WTC11 (cell line): Measurements from ENCODE around the gene BICC1. TPM values are rescaled to one million over a fixed set of nuclear protein-coding genes. Genes with fewer than 3 reads are reported as not detected.

Experiments
- ATAC-seq: fragments of 200-7000 bp; cut with Tn5 transposase; 2 replicates; pipeline ENCODE4 v1.10.0; 2021; ENCODE audit warnings: mild to moderate bottlenecking, moderate library complexity
- CTCF ChIA-PET: fragments of 300-600 bp; sonication (Branson Sonifier 250); formaldehyde crosslinking; loops from one replicate; lab custom pipeline; 2021; ENCODE audit warnings: antibody characterized with exemption; lab: Charles Lee
- POLR2A ChIA-PET: fragments of 350-600 bp; sonication (Branson Sonifier 250); formaldehyde crosslinking; loops from one replicate; lab custom pipeline; 2021; ENCODE audit warnings: antibody characterized with exemption; lab: Charles Lee
- DNase-seq: peaks from one replicate; pipeline ENCODE4 v3.0.0; 2021; ENCODE audit warnings: low spot score
- H3K27ac Mint-ChIP-seq: 2 replicates; pipeline ENCODE4 v1.8.0; 2021; ENCODE audit warnings: mixed read lengths
- H3K27me3 Mint-ChIP-seq: 2 replicates; pipeline ENCODE4 v1.8.0; 2021; ENCODE audit warnings: low read depth, mild to moderate bottlenecking, moderate library complexity, mixed read lengths
- H3K36me3 Mint-ChIP-seq: 2 replicates; pipeline ENCODE4 v1.8.0; 2021; ENCODE audit warnings: mixed read lengths
- H3K4me1 Mint-ChIP-seq: 2 replicates; pipeline ENCODE4 v1.8.0; 2022; ENCODE audit warnings: mixed read lengths
- H3K4me3 Mint-ChIP-seq: 2 replicates; pipeline ENCODE4 v1.8.0; 2021; ENCODE audit warnings: mild to moderate bottlenecking, moderate library complexity, mixed read lengths
- H3K9me3 Mint-ChIP-seq: 2 replicates; pipeline ENCODE4 v1.8.0; 2021; ENCODE audit warnings: mixed read lengths
- ATF2 ChIP-seq: sonication (generic); formaldehyde crosslinking; IDR thresholded peaks from 2 replicates; pipeline ENCODE4 v1.8.1; 2022; ENCODE audit warnings: low read depth, missing genetic modification reagents, borderline replicate concordance
- ATF3 ChIP-seq: sonication (generic); formaldehyde crosslinking; conservative IDR thresholded peaks from 2 replicates; pipeline ENCODE4 v1.8.1; 2022; ENCODE audit warnings: mild to moderate bottlenecking, missing genetic modification reagents
- CREB1 ChIP-seq: sonication (generic); formaldehyde crosslinking; IDR thresholded peaks from 2 replicates; pipeline ENCODE4 v1.8.0; 2023; ENCODE audit warnings: mild to moderate bottlenecking, missing genetic modification reagents
- E2F1 ChIP-seq: sonication (generic); formaldehyde crosslinking; IDR thresholded peaks from 2 replicates; pipeline ENCODE4 v1.8.0; 2022; ENCODE audit warnings: mild to moderate bottlenecking, missing genetic modification reagents
- E2F5 ChIP-seq: sonication (generic); formaldehyde crosslinking; IDR thresholded peaks from 2 replicates; pipeline ENCODE4 v1.8.1; 2022; ENCODE audit warnings: mild to moderate bottlenecking, moderate library complexity, missing genetic modification reagents
- ELF4 ChIP-seq: sonication (generic); formaldehyde crosslinking; IDR thresholded peaks from 2 replicates; pipeline ENCODE4 v1.8.1; 2022; ENCODE audit warnings: low read depth, mild to moderate bottlenecking, moderate library complexity, missing genetic modification reagents
- ETV6 ChIP-seq: sonication (generic); formaldehyde crosslinking; IDR thresholded peaks from 2 replicates; pipeline ENCODE4 v1.8.1; 2022; ENCODE audit warnings: mild to moderate bottlenecking, missing genetic modification reagents
- FOXJ3 ChIP-seq: sonication (generic); formaldehyde crosslinking; IDR thresholded peaks from 2 replicates; pipeline ENCODE4 v1.9.0; 2021; ENCODE audit warnings: missing genetic modification reagents, mild to moderate bottlenecking, borderline replicate concordance
- FOXK1 ChIP-seq: sonication (generic); formaldehyde crosslinking; IDR thresholded peaks from 2 replicates; pipeline ENCODE4 v1.8.0; 2022; ENCODE audit warnings: mild to moderate bottlenecking, moderate library complexity, missing genetic modification reagents
- HMGA2 ChIP-seq: fragments of 250-450 bp; sonication (Bioruptor Pico); IDR thresholded peaks from 2 replicates; pipeline ENCODE4 v1.4.0; 2021; ENCODE audit warnings: mild to moderate bottlenecking, moderate library complexity
- MAX ChIP-seq: sonication (generic); formaldehyde crosslinking; IDR thresholded peaks from 2 replicates; pipeline ENCODE4 v1.8.0; 2022; ENCODE audit warnings: mild to moderate bottlenecking, missing genetic modification reagents
- NFE2L1 ChIP-seq: sonication (generic); formaldehyde crosslinking; IDR thresholded peaks from 2 replicates; pipeline ENCODE4 v1.8.1; 2023; ENCODE audit warnings: missing genetic modification reagents
- OVOL2 ChIP-seq: fragments of 250-450 bp; sonication (Bioruptor Pico); IDR thresholded peaks from 2 replicates; pipeline ENCODE4 v1.9.0; 2021; ENCODE audit warnings: mild to moderate bottlenecking, borderline replicate concordance
- PRRX2 ChIP-seq: fragments of 250-450 bp; sonication (Bioruptor Pico); IDR thresholded peaks from 2 replicates; pipeline ENCODE4 v1.8.0; 2021; ENCODE audit warnings: mild to moderate bottlenecking
- RORB ChIP-seq: fragments of 250-450 bp; sonication (Bioruptor Pico); IDR thresholded peaks from 2 replicates; pipeline ENCODE4 v1.9.0; 2021; ENCODE audit warnings: mild to moderate bottlenecking
- SMAD3 ChIP-seq: sonication (generic); formaldehyde crosslinking; IDR thresholded peaks from 2 replicates; pipeline ENCODE4 v1.8.0; 2022; ENCODE audit warnings: missing genetic modification reagents, mild to moderate bottlenecking, borderline replicate concordance
- TCF7 ChIP-seq: sonication (generic); formaldehyde crosslinking; IDR thresholded peaks from 2 replicates; pipeline ENCODE4 v1.8.0; 2022; ENCODE audit warnings: mild to moderate bottlenecking, low read depth, missing genetic modification reagents, moderate library complexity
- ZBTB21 ChIP-seq: sonication (generic); formaldehyde crosslinking; IDR thresholded peaks from 2 replicates; pipeline ENCODE4 v1.8.1; 2023; ENCODE audit warnings: mild to moderate bottlenecking, missing genetic modification reagents, borderline replicate concordance
- ZNF263 ChIP-seq: sonication (generic); formaldehyde crosslinking; IDR thresholded peaks from 2 replicates; pipeline ENCODE4 v1.8.1; 2022; ENCODE audit warnings: low read depth, mild to moderate bottlenecking, moderate library complexity, missing genetic modification reagents
- ZNF317 ChIP-seq: sonication (generic); formaldehyde crosslinking; IDR thresholded peaks from 2 replicates; pipeline ENCODE4 v1.8.1; 2023; ENCODE audit warnings: low read depth, mild to moderate bottlenecking, moderate library complexity, missing genetic modification reagents, borderline replicate concordance
- ZNF396 ChIP-seq: fragments of 250-450 bp; sonication (Bioruptor Pico); IDR thresholded peaks from 2 replicates; pipeline ENCODE4 v1.8.0; 2021; ENCODE audit warnings: mild to moderate bottlenecking, moderate library complexity, borderline replicate concordance
- total RNA-seq: library from RNA; stranded (reverse); gene quantifications from 3 replicates; pipeline ENCODE4 v1.2.3, GENCODE V29; 2021

BICC1 gene
- total RNA-seq, 1 experiment from 2014 or later, result 0.61 TPM

- no peak for TF ChIP-seq MAX
- TF ChIP-seq E2F5 (CRISPR knock-in tag), result no peak
- ChIA-PET POLR2A (no interaction called here), CTCF (no interaction called here)
- H3K4me1 Mint-ChIP-seq, result peaks cover 11% of the 10 kb centered on the region
- no peaks in the 10 kb centered on the region for H3K36me3 Mint-ChIP-seq
- no peak overlapping the region for H3K27ac Mint-ChIP-seq
- DNase-seq (no peak), ATAC-seq (no peak)
- H3K9me3 Mint-ChIP-seq, result peaks cover 7% of the 10 kb centered on the region
- no peak overlapping the region for H3K4me3 Mint-ChIP-seq
- H3K27me3 Mint-ChIP-seq, result no peaks in the 10 kb centered on the region
Measured at GRCh38 chr10:58577437-58577777, 64.7 kb downstream of the BICC1 start.

GRCh38 chr10:58578366-58578765 lies 65.7 kb downstream of the BICC1 start:
- Mint-ChIP-seq H3K27me3 (no peaks in the 10 kb centered on the region; the same call in 1 of the 2 replicates), H3K36me3 (peaks cover 5% of the 10 kb centered on the region), H3K4me3 (no peak overlapping the region)
- POLR2A ChIA-PET, result no interaction called here
- DNase-seq (no peak), ATAC-seq (no peak)
- no peak for TF ChIP-seq ELF4
- no peak for TF ChIP-seq FOXK1 (CRISPR knock-in tag)
- TF ChIP-seq E2F1 (CRISPR knock-in tag), result no peak
- no peak for TF ChIP-seq CREB1
- no peak for TF ChIP-seq ATF3 (CRISPR knock-in tag)
- TF ChIP-seq ZNF396 (CRISPR knock-in tag), result no peak
- no peak for TF ChIP-seq RORB (CRISPR knock-in tag)
- no peak for TF ChIP-seq ETV6 (CRISPR knock-in tag)
- no peak for TF ChIP-seq TCF7
- TF ChIP-seq NFE2L1 (CRISPR knock-in tag), result no peak
- no peak for TF ChIP-seq ZNF263 (CRISPR knock-in tag)
- TF ChIP-seq ATF2 (CRISPR knock-in tag), result no peak
- TF ChIP-seq SMAD3 (CRISPR knock-in tag), result no peak
- TF ChIP-seq FOXJ3 (CRISPR knock-in tag), result no peak
- no peak for TF ChIP-seq OVOL2 (CRISPR knock-in tag)
- no peak for TF ChIP-seq PRRX2 (CRISPR knock-in tag)
- TF ChIP-seq ZBTB21 (CRISPR knock-in tag), result no peak
- no peak for TF ChIP-seq HMGA2 (CRISPR knock-in tag)
- no peak for TF ChIP-seq ZNF317 (CRISPR knock-in tag)
- TF ChIP-seq, all 79 proteins: peak for 0
- peaks cover 17% of the 10 kb centered on the region for H3K9me3 Mint-ChIP-seq
- H3K27ac Mint-ChIP-seq, result no peak overlapping the region
- H3K4me1 Mint-ChIP-seq, result peaks cover 11% of the 10 kb centered on the region
- CTCF ChIA-PET, result no interaction called here
